H1 (cell line): ENCODE measurements around the gene RANBP17. TPM values are rescaled to one million over a fixed set of nuclear protein-coding genes. Genes with fewer than 3 reads are reported as not detected.

Source experiments
- CTCF ChIA-PET: fragments of 300-600 bp; sonication (Branson Sonifier 250); formaldehyde crosslinking; loops from one replicate; lab custom pipeline; 2021; ENCODE audit not compliant: partially characterized antibody; lab: Charles Lee
- POLR2A ChIA-PET: fragments of 300-600 bp; sonication (Branson Sonifier 250); formaldehyde crosslinking; loops from one replicate; lab custom pipeline; 2021; ENCODE audit warnings: inconsistent platforms; ENCODE audit not compliant: partially characterized antibody; lab: Charles Lee
- DNase-seq, 2 experiments: peaks; one replicate each; pipeline versions ENCODE4 v3.0.0 to v3.0.0-alpha.2; 2010 to 2022; ENCODE audit warnings: low spot score in 2 of 2, low read depth in 1 of 2, mixed read lengths in 1 of 2
- FAIRE-seq: peaks from 2 replicates; lab custom pipeline; 2011; peaks lifted over from hg19 to GRCh38; lab: Jason Lieb, UNC
- H2AFZ ChIP-seq: 2 replicates; pipeline ENCODE4 v1.8.1; 2012; ENCODE audit warnings: low read length, inconsistent platforms
- H2AK5ac ChIP-seq: 2 replicates; pipeline ENCODE4 v1.6.1; 2013; ENCODE audit warnings: low read depth, low read length
- H2BK120ac ChIP-seq: replicated peaks from 2 replicates; pipeline ENCODE3; 2013; ENCODE audit warnings: low read depth, low read length, inconsistent platforms
- H2BK12ac ChIP-seq: 2 replicates; pipeline ENCODE4 v1.6.1; 2013; ENCODE audit warnings: low read depth, low read length
- H2BK15ac ChIP-seq: 2 replicates; pipeline ENCODE4 v1.6.1; 2013; ENCODE audit warnings: low read length
- H2BK20ac ChIP-seq: 2 replicates; pipeline ENCODE4 v1.6.1; 2013; ENCODE audit warnings: low read length
- H2BK5ac ChIP-seq: 2 replicates; pipeline ENCODE4 v1.6.1; 2013; ENCODE audit warnings: low read depth, low read length
- H3K14ac ChIP-seq: 2 replicates; pipeline ENCODE4 v1.6.1; 2013; ENCODE audit warnings: inconsistent platforms; ENCODE audit not compliant: insufficient read length
- H3K18ac ChIP-seq: 2 replicates; pipeline ENCODE4 v1.6.1; 2013; ENCODE audit warnings: low read length; ENCODE audit errors: extremely low read depth
- H3K23ac ChIP-seq: 2 replicates; pipeline ENCODE4 v1.6.1; 2013; ENCODE audit warnings: inconsistent platforms; ENCODE audit not compliant: insufficient read length
- H3K23me2 ChIP-seq: 2 replicates; pipeline ENCODE4 v1.6.1; 2013; ENCODE audit warnings: low read depth, low read length
- H3K27ac ChIP-seq: 2 replicates; pipeline ENCODE4 v1.6.1; 2011; ENCODE audit warnings: low read depth, low read length, inconsistent platforms
- H3K27me3 ChIP-seq, 4 experiments: replicated peaks in 1 of 4; 1 replicate in 1 of 4; 2 replicates in 3 of 4; pipeline versions ENCODE4 v1.6.1 to v1.8.1; 2011 to 2013; ENCODE audit warnings: low read length in 3 of 4, mild to moderate bottlenecking in 3 of 4, inconsistent platforms in 2 of 4, mixed read lengths in 2 of 4, moderate library complexity in 1 of 4; ENCODE audit not compliant: control insufficient read depth in 3 of 4, insufficient read depth in 3 of 4; ENCODE audit errors: extremely low read depth in 1 of 4
- H3K36me3 ChIP-seq, 4 experiments: 2 replicates each; pipeline versions ENCODE4 v1.6.1 to v1.8.1; 2011 to 2013; ENCODE audit warnings: mild to moderate bottlenecking in 4 of 4, low read length in 3 of 4, moderate library complexity in 2 of 4, control low read depth in 1 of 4, inconsistent platforms in 1 of 4; ENCODE audit not compliant: insufficient read depth in 4 of 4, control insufficient read depth in 2 of 4
- H3K4ac ChIP-seq: replicated peaks from 2 replicates; pipeline ENCODE3; 2013; ENCODE audit warnings: low read length, low read depth, mixed read lengths, inconsistent platforms; ENCODE audit not compliant: insufficient read length
- H3K4me1 ChIP-seq, 4 experiments: replicated peaks in 1 of 4; 1 replicate in 1 of 4; 2 replicates in 3 of 4; pipeline versions ENCODE4 v1.6.1 to v1.8.1; 2011 to 2013; ENCODE audit warnings: low read length in 3 of 4, inconsistent platforms in 2 of 4, mixed read lengths in 1 of 4; ENCODE audit not compliant: insufficient read depth in 4 of 4, control insufficient read depth in 3 of 4
- H3K4me2 ChIP-seq, 2 experiments: 2 replicates each; pipeline versions ENCODE4 v1.6.1 to v1.8.1; 2011 to 2013; ENCODE audit warnings: low read depth in 2 of 2, low read length in 2 of 2, control low read depth in 1 of 2, inconsistent platforms in 1 of 2, mild to moderate bottlenecking in 1 of 2; ENCODE audit not compliant: insufficient read depth in 1 of 2
- H3K4me3 ChIP-seq, 4 experiments: fragments of 200-600, 300-600 bp in 1 of 4; sonication (generic), shearing (Covaris generic), sonication (Bioruptor Twin) in 1 of 4; 2 replicates each; pipeline versions ENCODE4 v1.5.1 to v1.8.1; 2011 to 2016; ENCODE audit warnings: low read length in 4 of 4, low read depth in 3 of 4, control low read depth in 2 of 4, inconsistent platforms in 2 of 4, mild to moderate bottlenecking in 2 of 4, mixed read lengths in 1 of 4, moderate library complexity in 1 of 4; ENCODE audit not compliant: insufficient read depth in 2 of 4; ENCODE audit errors: extremely low read depth in 1 of 4
- H3K56ac ChIP-seq: replicated peaks from 2 replicates; pipeline ENCODE3; 2013; ENCODE audit warnings: low read depth, mild to moderate bottlenecking, mixed read lengths, low read length, inconsistent platforms; ENCODE audit not compliant: insufficient read length
- H3K79me1 ChIP-seq: 2 replicates; pipeline ENCODE4 v1.6.1; 2013; ENCODE audit warnings: low read depth, low read length, control low read depth
- H3K79me2 ChIP-seq, 2 experiments: 2 replicates each; pipeline versions ENCODE4 v1.6.1 to v1.8.1; 2012 to 2013; ENCODE audit warnings: low read length in 2 of 2, mild to moderate bottlenecking in 2 of 2, inconsistent platforms in 1 of 2; ENCODE audit not compliant: insufficient read depth in 2 of 2, control insufficient read depth in 1 of 2
- H3K9ac ChIP-seq, 4 experiments: replicated peaks in 1 of 4; 1 replicate in 1 of 4; 2 replicates in 3 of 4; pipeline versions ENCODE4 v1.6.1 to v1.8.1; 2011 to 2013; ENCODE audit warnings: low read depth in 3 of 4, low read length in 3 of 4, control low read depth in 2 of 4, mild to moderate bottlenecking in 2 of 4, moderate library complexity in 2 of 4, inconsistent platforms in 1 of 4; ENCODE audit errors: extremely low read depth in 1 of 4
- H3K9me3 ChIP-seq, 2 experiments: 2 replicates each; pipeline versions ENCODE4 v1.6.1 to v1.8.1; 2012 to 2013; ENCODE audit warnings: mild to moderate bottlenecking in 2 of 2, moderate library complexity in 2 of 2, control low read depth in 1 of 2, inconsistent platforms in 1 of 2, low read depth in 1 of 2, low read length in 1 of 2, mixed read lengths in 1 of 2; ENCODE audit not compliant: insufficient read depth in 2 of 2
- H4K20me1 ChIP-seq, 2 experiments: replicated peaks in 1 of 2; 2 replicates each; pipeline versions ENCODE3 to v1.8.1; 2011 to 2013; ENCODE audit warnings: inconsistent platforms in 2 of 2, low read length in 2 of 2, mild to moderate bottlenecking in 1 of 2; ENCODE audit not compliant: insufficient read depth in 2 of 2, control insufficient read depth in 1 of 2
- H4K5ac ChIP-seq: 2 replicates; pipeline ENCODE4 v1.6.1; 2013; ENCODE audit warnings: low read length, low read depth, mixed read lengths, inconsistent platforms; ENCODE audit not compliant: insufficient read length
- H4K8ac ChIP-seq: 2 replicates; pipeline ENCODE4 v1.8.0; 2013; ENCODE audit warnings: mild to moderate bottlenecking, moderate library complexity, low read length, inconsistent platforms; ENCODE audit not compliant: insufficient read depth; ENCODE audit errors: extremely low read depth
- H4K91ac ChIP-seq: replicated peaks from 2 replicates; pipeline ENCODE3; 2013; ENCODE audit warnings: low read length, mixed read lengths, inconsistent platforms; ENCODE audit not compliant: insufficient read length
- CHD1 ChIP-seq: IDR thresholded peaks from 2 replicates; pipeline ENCODE4 v1.6.1; 2012; ENCODE audit warnings: low read depth, low read length, improper control_type of control experiment
- FOSL1 ChIP-seq: IDR thresholded peaks from 2 replicates; pipeline ENCODE4 v1.6.1; 2011; ENCODE audit warnings: mild to moderate bottlenecking, low read depth, low read length, moderate library complexity; ENCODE audit not compliant: insufficient read depth
- GABPA ChIP-seq: IDR thresholded peaks from 2 replicates; pipeline ENCODE4 v1.6.1; 2011; ENCODE audit warnings: mild to moderate bottlenecking, low read length, moderate library complexity, borderline replicate concordance; ENCODE audit not compliant: insufficient read depth
- KDM4A ChIP-seq: IDR thresholded peaks from one replicate; pipeline ENCODE4 v1.7.1; 2012; ENCODE audit warnings: low read depth, mild to moderate bottlenecking, moderate library complexity, low read length, inconsistent platforms; ENCODE audit not compliant: severe bottlenecking
- POLR2A ChIP-seq, 2 experiments: IDR thresholded peaks; 1 replicate in 1 of 2; 2 replicates in 1 of 2; pipeline ENCODE4 v1.6.1; 2011; ENCODE audit warnings: low read depth in 2 of 2, low read length in 2 of 2, mild to moderate bottlenecking in 2 of 2; ENCODE audit errors: control extremely low read depth in 1 of 2
- SIRT6 ChIP-seq: IDR thresholded peaks from one replicate; pipeline ENCODE4 v1.7.1; 2012; ENCODE audit warnings: low read length, inconsistent platforms
- SP2 ChIP-seq: IDR thresholded peaks from 2 replicates; pipeline ENCODE4 v1.6.1; 2012; ENCODE audit warnings: mild to moderate bottlenecking, low read length, inconsistent platforms
- SUZ12 ChIP-seq: fragments of 200-600 bp; sonication (generic); IDR thresholded peaks from 2 replicates; pipeline ENCODE4 v1.6.1; 2012; ENCODE audit warnings: mild to moderate bottlenecking, inconsistent platforms, low read length, moderate library complexity, mixed read lengths
- YY1 ChIP-seq: IDR thresholded peaks from 2 replicates; pipeline ENCODE4 v1.6.1; 2011; ENCODE audit warnings: low read depth, mild to moderate bottlenecking, low read length
- WGBS, 2 experiments: shearing (Covaris generic) in 1 of 2; methylation state at CpG; one replicate each; pipeline versions ENCODE4 v1.1.6 to v1.1.7; 2013 to 2015; ENCODE audit warnings: low lambda C conversion rate in 2 of 2, mixed read lengths in 2 of 2, inconsistent platforms in 1 of 2, low coverage in 1 of 2, missing lambda C conversion rate in 1 of 2; ENCODE audit not compliant: insufficient replicate concordance in 2 of 2, insufficient coverage in 1 of 2, insufficient read length in 1 of 2; ENCODE audit errors: extremely low coverage in 1 of 2, missing lambda C conversion rate in 1 of 2; 5-methylcytosine and 5-hydroxymethylcytosine counted together
- polyA plus RNA-seq, 7 experiments: library from polyadenylated mRNA; depleted of rRNA in 3 of 7; stranded (reverse) in 5 of 7; unstranded in 2 of 7; fragments of >200 nt in 5 of 7; fragments of 200-250 nt in 2 of 7; gene quantifications; 1 replicate in 5 of 7; 2 replicates in 1 of 7; 4 replicates in 1 of 7; pipeline versions ENCODE4 v1.2.1 to v1.2.3, GENCODE V29; 2011 to 2013; ENCODE audit warnings: missing spikeins in 2 of 7, mixed read lengths in 2 of 7
- total RNA-seq: library from RNA; stranded (reverse); fragmentation: NEBNext Ultra II Directional; extraction: Animal tissue kit (Norgen Biotek cat#: 25700); gene quantifications from 2 replicates; pipeline ENCODE4 v1.2.1, GENCODE V29; 2021

RANBP17 gene
- total and polyA plus RNA-seq, 2 of the 8 experiments (the other 6 are each of a cell fraction or from before 2014, with no cell fraction given): 8.6 to 21.3 TPM

- Histone ChIP-seq H4K20me1 (no peaks in the 10 kb centered on the region), H3K9ac (no peak overlapping the region), H2BK15ac (no peak overlapping the region), H3K14ac (no peak overlapping the region), H4K91ac (no peak overlapping the region), H3K4me1 (no peaks in the 10 kb centered on the region), H2BK120ac (no peak overlapping the region), H3K4me2 (no peak overlapping the region), H3K56ac (no peak overlapping the region), H3K36me3 (peaks cover 0 to 9% (median under 1%) of the 10 kb centered on the region in 4 experiments; a peak in 2 of 8 replicates), H3K18ac (no peak overlapping the region), H3K27me3 (no peaks in the 10 kb centered on the region), H3K79me2 (no peaks in the 10 kb centered on the region), H3K4ac (no peak overlapping the region), H2BK12ac (no peak overlapping the region), H3K23me2 (no peaks in the 10 kb centered on the region), H3K27ac (no peak overlapping the region), H2AFZ (no peak overlapping the region), H2BK20ac (no peak overlapping the region), H3K23ac (no peak overlapping the region), H2BK5ac (no peak overlapping the region), H2AK5ac (no peak overlapping the region), H3K79me1 (no peaks in the 10 kb centered on the region), H4K8ac (no peak overlapping the region), H3K9me3 (peaks cover 13 to 19% of the 10 kb centered on the region in 2 experiments), H4K5ac (no peak overlapping the region), H3K4me3 (no peak overlapping the region)
- ChIA-PET POLR2A (no interaction called here), CTCF (no interaction called here)
- FAIRE-seq (no peak), DNase-seq (no peak)
- WGBS, 2 experiments: 85% methylated on average over 1 of the region's 1 CpG; no CpG with 5 or more reads in 1 of the 2 experiments
- no peak for TF ChIP-seq SP2
- no peak for TF ChIP-seq SIRT6
- no peak for TF ChIP-seq FOSL1
- no peak for TF ChIP-seq CHD1
- TF ChIP-seq POLR2A (IDR thresholded peaks at IDR 0.05; ENCODE audit: control extremely low read depth in 1 of 2, low read depth in 2 of 2, low read length in 2 of 2): no peak
- TF ChIP-seq KDM4A: no peak
- no peak for TF ChIP-seq GABPA
- TF ChIP-seq YY1: no peak
- no peak for TF ChIP-seq SUZ12
These were observed 189.1 kb downstream of the RANBP17 start for GRCh38 chr5:171050916-171051315.
